ENCODE results near the gene SH2D7. TPM values are rescaled to one million over a fixed set of nuclear protein-coding genes. Genes with fewer than 3 reads are reported as not detected.

Gene SH2D7
- total RNA-seq, 1 donor from 2014 or later: not detected

Other genes starting within 250 kb of the SH2D7 start
- gene TBC1D2B, start 14.8 kb upstream of the SH2D7 start, total RNA-seq: 103 TPM
- gene CIB2, start 38.9 kb downstream of the SH2D7 start, total RNA-seq: 5.4 TPM
- 66.9 TPM for gene IDH3A, start 56.8 kb downstream of the SH2D7 start, total RNA-seq
- 0.18 TPM for gene ACSBG1, start 142.0 kb downstream of the SH2D7 start, total RNA-seq
- gene DNAJA4, start 172.0 kb downstream of the SH2D7 start, total RNA-seq: 18.0 TPM
- gene SKIC8, start 207.0 kb downstream of the SH2D7 start, total RNA-seq: 48.2 TPM
- 28.8 TPM for gene CRABP1, start 247.8 kb downstream of the SH2D7 start, total RNA-seq